Articular chondrocyte of knee joint (primary cell): ENCODE data around the gene MANF. TPM values are rescaled to one million over a fixed set of nuclear protein-coding genes. Genes with fewer than 3 reads are reported as not detected.

ENCODE experiments used
- total RNA-seq: library from RNA; depleted of rRNA; stranded (reverse); fragments of >200 nt; gene quantifications from 2 replicates; pipeline ENCODE4 v1.2.3, GENCODE V29; 2012

MANF gene
- total RNA-seq: 73.7 and 81.0 TPM in 2 replicates

GRCh38 chr3:51384726-51385473 lies at the start of gene MANF:
Gene MANF, plus strand, starts transcription at chr3:51385291. Its CDS starts 52 bp downstream, at chr3:51385343.

DNA sequence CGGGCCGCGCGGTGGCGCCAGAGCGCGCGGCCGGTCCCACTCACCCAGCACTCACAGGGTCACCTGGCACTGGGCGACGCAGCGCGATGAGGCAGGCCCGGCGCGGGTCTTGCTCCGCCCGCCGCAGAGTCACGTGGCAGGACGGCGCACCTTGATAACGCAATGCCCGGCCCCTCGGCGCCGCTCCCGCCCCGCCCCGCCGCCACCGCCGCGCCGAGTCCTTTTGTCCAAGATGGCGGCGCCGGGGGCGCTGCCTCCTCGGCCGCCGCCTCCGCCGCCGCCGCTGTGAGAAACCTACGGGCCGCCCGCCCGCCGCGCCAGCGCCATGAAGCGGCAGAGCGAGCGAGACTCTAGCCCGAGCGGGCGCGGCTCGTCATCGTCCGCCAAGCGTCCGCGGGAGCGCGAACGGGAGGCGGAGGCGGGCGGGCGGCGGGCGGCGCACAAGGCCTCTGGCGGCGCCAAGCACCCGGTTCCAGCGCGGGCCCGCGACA lies 6.0 kb downstream of the MANF start, which contains the start of gene RBM15B:
RBM15B (plus strand) TSS at position 211 of the 491 bp plus-strand sequence; CDS start at position 326, 115 bp downstream.

Other genes starting within 250 kb of the MANF start
- 30.9 and 35.1 TPM in 2 replicates for gene RBM15B, start 6.0 kb downstream of the MANF start, total RNA-seq
- 14.6 and 16.2 TPM in 2 replicates for gene DCAF1, start 114.7 kb downstream of the MANF start, total RNA-seq
- gene RAD54L2, start 153.4 kb downstream of the MANF start, total RNA-seq: 22.9 and 25.7 TPM in 2 replicates